Measurements from ENCODE around the gene DTNB.

DTNB gene

GRCh38 chr2:25374827-25375226 lies 298.6 kb downstream of the DTNB start:
- TF ChIP-seq CTCF (IDR thresholded peaks at IDR 0.05; ENCODE audit: borderline replicate concordance, insufficient read depth, low read depth, low read length): no peak
- no peak overlapping the region for H3K4me3 ChIP-seq (ENCODE audit: low read depth, low read length)

GRCh38 chr2:25374411-25374810 lies 299.0 kb downstream of the DTNB start:
- H3K4me3 ChIP-seq (ENCODE audit: low read depth, low read length): no peak overlapping the region
- TF ChIP-seq CTCF (IDR thresholded peaks at IDR 0.05; ENCODE audit: borderline replicate concordance, insufficient read depth, low read depth, low read length): no peak

- H3K4me3 ChIP-seq (ENCODE audit: low read depth, low read length): no peak overlapping the region
Observed at GRCh38 chr2:25373269-25373981, 300.0 kb downstream of the DTNB start.

GRCh38 chr2:25372405-25373268 lies 300.7 kb downstream of the DTNB start:
- H3K4me3 ChIP-seq (ENCODE audit: low read depth, low read length): no peak overlapping the region
- no peak for TF ChIP-seq CTCF (IDR thresholded peaks at IDR 0.05; ENCODE audit: borderline replicate concordance, insufficient read depth, low read depth, low read length)

More at GRCh38 chr2:25373269-25373981, 300.0 kb downstream of the DTNB start:
- no peak for TF ChIP-seq CTCF (IDR thresholded peaks at IDR 0.05; ENCODE audit: borderline replicate concordance, insufficient read depth, low read depth, low read length)

- H3K4me3 ChIP-seq (ENCODE audit: low read depth, low read length): no peak overlapping the region
- no peak for TF ChIP-seq CTCF (IDR thresholded peaks at IDR 0.05; ENCODE audit: borderline replicate concordance, insufficient read depth, low read depth, low read length)
Observed at GRCh38 chr2:25371253-25372241, 301.8 kb downstream of the DTNB start.

GRCh38 chr2:25369876-25370275 lies 303.5 kb downstream of the DTNB start:
- TF ChIP-seq CTCF (IDR thresholded peaks at IDR 0.05; ENCODE audit: borderline replicate concordance, insufficient read depth, low read depth, low read length): no peak

More at GRCh38 chr2:25369876-25370275, 303.5 kb downstream of the DTNB start:
- no peak overlapping the region for H3K4me3 ChIP-seq (ENCODE audit: low read depth, low read length)

Data from GM12875 (cell line).